Measurements from ENCODE around the gene CFAP157.

CFAP157 gene

DNA sequence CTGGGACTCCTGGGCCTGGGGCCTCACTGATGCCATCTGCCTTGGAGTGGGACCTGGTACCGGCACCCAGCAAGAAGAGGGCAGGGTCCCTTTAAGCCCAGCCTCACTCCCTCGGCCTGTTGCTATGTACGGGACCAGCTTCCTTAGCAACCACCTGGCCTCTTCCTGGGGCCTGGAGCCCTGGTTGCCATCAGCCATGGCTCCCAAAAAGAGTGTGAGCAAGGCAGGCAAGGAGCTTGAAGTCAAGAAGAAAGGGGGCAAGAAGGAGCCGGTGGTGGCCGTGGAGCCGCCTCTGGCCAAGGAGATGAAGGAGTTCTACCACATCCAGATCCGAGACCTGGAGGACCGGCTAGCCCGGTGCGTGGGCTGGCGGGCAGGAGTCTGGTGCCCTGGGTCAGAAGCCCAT, at the start of gene CFAP157:
Gene CFAP157 (plus strand): TSS at position 153 of the 406 bp plus-strand sequence. CDS start 44 bp downstream, at position 197.
- DNase-seq (ENCODE audit: low read depth) = no peak

DNA sequence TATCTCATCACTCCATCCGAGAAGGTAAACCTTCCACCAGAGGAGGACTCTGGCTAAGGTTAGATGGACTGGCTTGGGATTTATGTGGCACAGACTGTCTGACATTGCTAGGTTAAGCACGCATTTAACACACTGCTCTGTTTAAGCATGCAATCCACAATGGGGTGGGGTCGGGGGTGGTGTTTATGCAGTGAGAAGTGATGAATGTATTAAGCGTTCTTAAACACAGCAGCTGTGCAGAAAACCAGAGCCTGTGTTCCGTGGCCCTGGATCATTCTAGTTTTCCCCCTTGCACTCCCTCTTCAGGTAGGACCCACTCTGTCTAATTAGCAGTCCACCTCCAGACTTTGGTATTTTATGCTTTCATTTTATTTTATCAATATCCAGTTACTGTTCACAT, 48.4 kb upstream of the CFAP157 start:
- no peak for DNase-seq (ENCODE audit: low read depth)

DNA sequence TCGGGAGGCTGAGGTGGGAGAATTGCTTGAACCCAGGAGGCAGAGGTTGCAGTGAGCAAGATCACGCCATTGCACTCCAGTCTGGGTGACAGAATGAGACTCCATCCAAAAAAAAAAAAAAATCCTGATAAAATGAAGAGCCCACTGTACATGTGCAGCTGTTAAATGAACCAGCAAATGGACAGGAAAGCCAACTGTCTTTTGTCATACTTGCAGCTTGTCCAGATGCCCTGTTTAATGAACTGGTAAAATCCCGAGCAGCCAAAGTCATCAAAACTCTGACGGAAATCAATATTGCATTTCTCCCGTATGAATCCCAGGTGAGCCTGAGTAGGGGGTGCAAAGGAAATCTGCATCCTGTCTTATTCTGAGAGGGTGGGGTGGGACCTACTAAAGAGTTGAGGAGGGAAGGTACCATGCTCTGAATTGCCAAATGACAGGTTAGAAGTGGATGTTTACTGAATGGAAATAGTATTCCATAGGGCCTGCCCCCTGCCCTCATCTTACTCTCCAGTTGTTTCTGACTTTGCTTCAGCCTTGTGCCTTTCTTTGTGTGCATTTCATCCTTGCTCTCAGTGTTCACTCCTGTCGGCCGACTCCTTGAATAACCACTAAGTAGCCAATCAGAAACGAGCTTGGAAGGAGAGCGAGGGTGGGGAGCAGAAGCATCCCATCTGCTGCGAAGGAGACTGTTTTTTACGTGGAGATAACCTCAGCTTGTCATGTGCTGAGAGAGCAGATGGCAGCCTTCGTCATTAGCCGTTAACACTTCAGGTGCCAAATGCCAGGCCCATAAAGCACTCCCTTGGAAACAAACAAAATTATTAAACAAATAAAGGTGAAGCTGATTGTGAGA, 45.7 kb upstream of the CFAP157 start:
- no peak for DNase-seq (ENCODE audit: low read depth)

DNA sequence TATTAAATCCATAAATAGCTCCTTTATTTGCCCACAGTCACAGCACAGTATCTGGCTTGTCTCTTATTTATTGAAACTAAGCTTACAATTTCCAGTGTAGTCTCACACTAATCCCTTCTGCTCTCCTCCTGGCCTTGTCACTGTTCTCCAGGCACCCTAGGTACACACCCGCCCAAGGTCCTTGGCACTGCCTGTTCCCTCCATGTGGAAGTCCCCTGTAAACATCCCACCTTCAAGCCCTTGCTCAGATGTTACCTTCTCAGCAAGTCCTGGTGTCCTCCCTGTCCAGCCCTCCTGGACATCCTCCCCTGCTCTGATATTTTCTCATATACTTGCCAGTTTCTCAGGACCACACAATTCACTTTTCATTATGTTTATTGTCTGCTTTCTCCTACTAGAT, 44.2 kb upstream of the CFAP157 start:
- no peak for DNase-seq (ENCODE audit: low read depth)

DNA sequence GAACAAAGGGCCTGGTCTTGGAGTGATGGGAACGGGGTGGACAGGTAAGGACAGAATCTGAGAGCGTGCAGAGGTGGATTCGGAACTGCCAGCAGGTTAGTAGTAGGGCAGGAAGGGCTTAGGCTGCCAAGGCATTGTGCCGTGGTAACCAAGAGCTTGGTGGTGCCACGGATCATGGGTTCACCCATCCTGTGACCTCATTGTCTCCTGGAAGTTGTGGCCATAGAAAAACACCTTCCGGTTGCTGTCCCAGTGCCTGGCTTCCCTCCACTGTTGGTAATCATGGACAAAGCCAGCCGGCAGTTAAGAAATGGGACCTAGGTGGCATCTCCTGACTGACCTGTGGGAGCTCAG, 42.5 kb upstream of the CFAP157 start:
- no peak for DNase-seq (ENCODE audit: low read depth)

DNA sequence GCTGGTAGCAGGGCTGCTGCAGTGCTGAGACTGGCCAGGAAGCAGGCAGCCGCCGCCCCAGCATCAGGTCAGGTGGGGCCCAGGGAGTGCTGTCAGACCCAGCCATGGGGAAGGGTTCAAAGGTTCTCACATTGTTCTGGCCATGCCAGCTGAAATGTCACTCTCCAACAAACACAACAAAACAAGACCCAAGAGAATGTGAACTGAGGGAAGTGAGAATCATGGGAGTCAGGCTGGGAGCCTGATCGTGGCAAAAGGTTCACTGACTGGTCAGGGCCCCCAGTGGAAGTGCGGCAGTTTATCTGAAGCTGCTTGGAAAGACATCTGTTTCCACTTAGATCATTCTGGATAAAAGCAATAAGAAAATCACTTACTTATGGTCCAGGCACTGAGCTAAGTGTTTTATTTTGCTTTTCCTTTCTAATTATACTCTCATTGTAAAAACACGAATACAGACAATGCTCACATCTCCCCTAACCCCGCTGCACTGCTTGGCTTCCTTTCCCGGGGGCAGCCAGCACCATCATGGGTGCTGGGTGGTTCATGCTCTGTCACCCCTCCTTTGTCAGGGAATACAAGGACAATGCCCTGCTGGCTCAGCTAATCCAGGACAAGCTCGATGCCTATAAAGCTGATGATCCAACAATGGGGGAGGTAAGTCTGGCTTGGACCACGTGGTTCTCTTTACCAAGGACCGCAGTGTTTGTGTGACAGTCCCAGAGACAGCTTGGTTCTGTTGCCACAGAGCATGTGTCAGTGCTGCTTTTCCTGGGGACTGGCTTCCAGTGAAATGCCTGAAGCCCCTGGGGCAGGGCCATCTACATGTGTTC, 41.9 kb upstream of the CFAP157 start:
- no peak for DNase-seq (ENCODE audit: low read depth)

DNA sequence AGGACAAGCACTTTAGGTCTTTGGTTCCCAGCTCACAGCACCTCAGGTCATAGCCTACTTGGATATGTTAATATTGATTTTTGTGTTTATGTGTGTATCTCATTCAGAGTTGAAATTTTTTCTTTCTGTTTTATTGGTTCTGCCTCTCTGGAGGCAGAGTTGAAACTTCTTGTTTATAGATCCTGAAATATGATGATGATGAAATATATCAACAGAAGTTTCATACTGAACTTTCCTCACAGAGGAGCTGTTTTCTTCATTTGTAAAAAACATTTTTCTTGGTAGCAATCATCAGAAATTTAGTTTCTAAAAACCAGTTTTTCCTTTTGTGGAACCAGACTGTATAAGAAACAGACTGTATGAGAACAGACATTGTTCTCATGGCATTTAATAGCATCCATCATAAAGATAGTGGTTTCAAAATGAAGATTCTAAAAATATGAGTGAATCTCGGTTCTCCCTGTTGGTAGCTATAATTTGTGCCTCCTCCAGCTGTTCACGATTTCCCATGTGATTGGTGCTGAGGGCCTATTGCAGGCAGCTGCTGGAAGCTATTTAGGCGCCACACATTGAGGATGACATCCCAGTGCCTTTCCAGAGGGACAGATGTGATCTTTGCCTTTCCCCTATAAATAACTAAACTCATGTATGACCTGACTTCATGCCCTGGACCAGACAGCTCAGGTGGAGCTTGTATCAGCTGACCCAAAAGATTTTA, 39.5 kb upstream of the CFAP157 start:
- DNase-seq (ENCODE audit: low read depth) = no peak

DNA sequence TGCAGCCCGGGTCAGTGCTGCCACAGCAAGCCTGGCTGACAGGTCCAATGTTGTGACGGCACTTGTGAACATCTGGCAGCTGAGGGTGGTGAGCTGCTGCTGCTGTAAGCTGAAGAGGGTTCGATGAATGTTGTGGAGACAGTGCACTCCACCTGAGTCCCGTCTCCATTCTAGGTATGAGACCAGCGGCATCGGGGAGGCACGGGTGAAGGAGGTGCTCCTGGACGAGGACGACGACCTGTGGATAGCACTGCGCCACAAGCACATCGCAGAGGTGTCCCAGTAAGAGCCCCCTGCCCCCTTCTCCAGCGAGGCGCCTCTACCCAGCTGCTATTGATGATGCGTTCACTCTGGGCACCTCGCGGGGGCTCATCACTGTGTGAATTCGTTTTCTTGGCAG, 38.9 kb upstream of the CFAP157 start:
- no peak for DNase-seq (ENCODE audit: low read depth)

DNA sequence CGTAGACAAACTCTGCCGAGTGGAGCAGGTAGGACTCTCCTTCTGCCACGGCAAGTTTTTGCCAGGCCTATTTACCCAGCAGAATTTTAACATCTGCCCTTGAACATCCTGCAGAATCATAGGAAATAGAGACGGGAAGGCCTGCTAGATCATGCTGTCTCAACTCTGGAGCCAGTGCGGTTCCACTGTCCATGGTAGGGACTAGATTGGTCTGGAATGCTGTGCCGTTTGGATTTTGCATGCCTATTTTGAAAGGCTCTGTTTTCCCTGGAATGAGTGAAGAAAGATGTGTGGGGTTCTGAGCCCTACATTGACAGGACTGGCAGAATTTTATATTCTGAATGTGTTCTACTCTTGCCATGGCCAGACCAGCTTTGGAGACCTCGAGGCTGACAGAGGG, 33.6 kb upstream of the CFAP157 start:
- no peak for DNase-seq (ENCODE audit: low read depth)

DNA sequence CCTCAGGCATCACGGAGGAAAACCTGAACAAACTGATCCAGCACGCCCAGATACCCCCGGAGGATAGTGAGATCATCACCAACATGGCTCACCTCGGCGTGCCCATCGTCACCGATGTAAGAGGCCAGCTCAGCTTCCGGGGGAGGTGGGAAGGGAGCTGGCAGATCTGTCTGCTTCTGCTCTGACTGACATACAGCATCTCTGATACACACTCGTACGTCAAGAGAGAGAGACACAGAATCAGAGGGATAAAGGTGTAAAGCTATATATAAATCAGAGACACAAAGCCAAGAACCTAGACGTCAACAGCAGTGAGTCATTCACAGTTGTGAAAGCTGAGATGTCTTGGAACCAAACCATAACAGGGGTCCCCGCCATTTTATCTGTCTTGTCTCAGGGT, 30.1 kb upstream of the CFAP157 start:
- DNase-seq (ENCODE audit: low read depth) = no peak

DNA sequence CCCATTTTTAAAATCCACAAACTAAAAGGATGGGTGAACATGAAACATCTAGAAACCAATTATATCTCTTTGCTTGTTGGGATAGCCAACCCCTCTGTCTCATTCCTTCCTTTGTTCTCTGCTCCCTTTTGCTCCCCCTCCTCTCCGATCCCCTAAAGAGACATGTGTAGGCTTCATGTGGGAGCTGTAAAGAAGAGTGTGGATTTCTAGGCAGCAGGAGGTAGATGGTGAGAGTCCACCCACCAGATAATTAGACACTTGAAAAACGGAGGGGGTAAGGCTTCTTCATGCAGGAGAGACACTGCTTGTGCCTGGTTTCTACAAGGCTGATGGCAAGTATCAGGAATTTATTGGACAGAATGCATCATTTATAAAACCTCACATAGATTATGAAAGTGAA, 27.3 kb upstream of the CFAP157 start:
- no peak for DNase-seq (ENCODE audit: low read depth)

DNA sequence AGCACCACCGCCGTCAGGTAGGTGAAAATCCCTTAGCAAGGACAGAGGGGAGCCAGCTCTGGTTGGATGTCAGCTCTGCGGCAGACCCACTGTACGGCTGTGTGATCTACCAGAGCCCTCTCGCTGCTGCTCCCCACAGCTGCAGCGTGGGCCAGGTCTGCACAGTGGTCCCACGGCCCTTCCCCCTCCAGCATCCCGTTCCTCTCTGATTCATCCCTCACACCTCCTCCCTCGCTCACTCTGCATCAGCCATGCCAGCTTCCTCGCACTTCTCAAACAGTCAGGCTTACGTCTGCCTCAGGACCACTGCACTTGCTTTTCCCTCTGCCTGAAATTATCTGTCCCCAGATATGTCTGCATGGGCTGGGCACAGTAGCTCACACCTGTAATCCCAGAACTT, 26.6 kb upstream of the CFAP157 start:
- DNase-seq (ENCODE audit: low read depth) = no peak

DNA sequence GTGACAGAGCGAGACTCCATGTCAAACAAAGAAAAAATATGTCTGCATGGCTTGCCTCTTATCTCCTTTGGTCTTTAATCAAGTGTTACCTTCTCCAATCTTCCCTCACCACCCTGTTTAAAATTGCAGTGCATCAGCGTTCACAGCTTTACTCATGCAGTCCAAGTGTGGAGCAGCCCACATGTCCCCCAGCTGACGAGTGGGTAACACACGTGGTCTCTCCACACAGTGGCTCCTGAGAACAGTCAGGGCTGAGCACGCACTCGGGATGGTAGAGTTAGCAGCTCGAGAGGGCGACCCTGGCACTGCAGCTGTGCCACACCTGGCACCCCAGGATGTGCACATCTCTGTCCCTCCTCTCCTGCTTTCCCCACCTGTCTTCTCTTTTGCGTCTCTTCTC, 25.9 kb upstream of the CFAP157 start:
- DNase-seq (ENCODE audit: low read depth) = no peak

DNA sequence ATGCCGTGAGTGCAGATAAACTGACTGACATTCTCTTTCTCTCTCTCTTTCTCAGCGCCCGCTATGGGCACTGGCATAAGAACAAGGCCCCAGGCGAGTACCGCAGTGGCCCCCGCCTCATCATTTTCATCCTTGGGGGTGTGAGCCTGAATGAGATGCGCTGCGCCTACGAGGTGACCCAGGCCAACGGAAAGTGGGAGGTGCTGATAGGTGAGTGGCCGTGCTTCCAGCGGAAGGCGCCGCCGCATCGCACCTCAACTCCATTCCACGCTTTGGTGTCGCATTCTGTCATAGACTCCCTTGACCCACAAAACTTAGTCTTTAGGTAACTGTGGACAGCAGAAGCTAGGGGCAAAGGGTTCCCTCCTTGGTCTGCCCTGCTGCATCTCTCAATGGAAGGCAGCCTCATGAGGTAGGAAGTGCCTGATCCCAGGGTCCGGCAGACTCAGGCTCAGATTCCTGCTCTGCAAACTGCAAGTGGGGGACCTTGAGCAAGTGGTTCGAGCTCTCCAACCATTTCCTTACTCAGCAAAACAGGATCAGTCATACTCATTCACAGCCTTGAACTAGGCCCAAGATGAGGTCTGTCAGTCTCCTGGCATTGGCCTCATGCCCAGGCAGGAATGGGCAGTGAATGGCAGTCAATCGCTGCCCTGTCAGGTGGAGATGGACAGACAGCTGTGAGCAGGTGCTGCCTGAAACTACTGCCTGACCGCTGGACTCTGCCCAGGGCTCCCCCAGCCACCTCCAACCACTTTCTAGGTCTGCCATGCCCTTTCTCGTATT, 24.2 kb upstream of the CFAP157 start:
- DNase-seq (ENCODE audit: low read depth) = no peak

DNA sequence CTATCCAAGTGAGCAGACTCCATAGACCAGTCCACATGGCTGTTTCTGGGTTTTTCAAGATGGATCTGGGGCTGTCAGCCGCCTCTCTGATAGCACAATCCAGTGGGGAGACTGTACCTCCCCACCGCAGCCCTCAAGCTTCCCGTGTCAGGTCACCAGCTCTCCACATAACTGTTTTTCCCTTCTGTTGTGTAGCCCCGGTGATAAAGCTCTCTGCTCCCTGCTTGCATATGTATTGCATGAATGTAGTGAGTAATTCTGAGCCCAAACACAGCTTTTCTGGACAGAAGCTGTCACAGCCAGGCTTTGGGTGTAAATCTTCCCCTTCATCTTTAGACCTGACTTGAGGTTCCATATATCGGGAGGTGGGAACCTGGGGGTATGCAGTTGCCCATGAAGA, 23.1 kb upstream of the CFAP157 start:
- DNase-seq (ENCODE audit: low read depth) = no peak

DNA sequence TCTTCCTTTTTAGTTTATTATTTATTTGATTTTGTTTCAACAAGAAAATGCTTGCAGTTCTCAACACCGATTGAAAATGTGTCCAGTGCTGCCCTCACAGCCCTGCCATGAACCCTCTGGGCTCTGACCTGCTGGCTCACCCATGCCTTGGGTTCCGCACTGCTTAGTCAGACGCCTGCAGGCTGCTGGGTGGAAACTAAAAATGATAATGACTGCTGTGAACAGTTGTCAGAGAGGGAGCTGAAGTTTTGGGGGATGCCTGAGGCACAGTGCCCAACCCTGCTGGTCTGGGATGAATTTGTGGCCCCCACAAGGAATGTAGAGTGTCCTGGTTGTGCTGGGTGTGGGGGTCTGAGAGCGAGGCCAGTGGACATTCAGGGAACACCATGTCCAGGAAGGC, 22.2 kb upstream of the CFAP157 start:
- DNase-seq (ENCODE audit: low read depth) = no peak

DNA sequence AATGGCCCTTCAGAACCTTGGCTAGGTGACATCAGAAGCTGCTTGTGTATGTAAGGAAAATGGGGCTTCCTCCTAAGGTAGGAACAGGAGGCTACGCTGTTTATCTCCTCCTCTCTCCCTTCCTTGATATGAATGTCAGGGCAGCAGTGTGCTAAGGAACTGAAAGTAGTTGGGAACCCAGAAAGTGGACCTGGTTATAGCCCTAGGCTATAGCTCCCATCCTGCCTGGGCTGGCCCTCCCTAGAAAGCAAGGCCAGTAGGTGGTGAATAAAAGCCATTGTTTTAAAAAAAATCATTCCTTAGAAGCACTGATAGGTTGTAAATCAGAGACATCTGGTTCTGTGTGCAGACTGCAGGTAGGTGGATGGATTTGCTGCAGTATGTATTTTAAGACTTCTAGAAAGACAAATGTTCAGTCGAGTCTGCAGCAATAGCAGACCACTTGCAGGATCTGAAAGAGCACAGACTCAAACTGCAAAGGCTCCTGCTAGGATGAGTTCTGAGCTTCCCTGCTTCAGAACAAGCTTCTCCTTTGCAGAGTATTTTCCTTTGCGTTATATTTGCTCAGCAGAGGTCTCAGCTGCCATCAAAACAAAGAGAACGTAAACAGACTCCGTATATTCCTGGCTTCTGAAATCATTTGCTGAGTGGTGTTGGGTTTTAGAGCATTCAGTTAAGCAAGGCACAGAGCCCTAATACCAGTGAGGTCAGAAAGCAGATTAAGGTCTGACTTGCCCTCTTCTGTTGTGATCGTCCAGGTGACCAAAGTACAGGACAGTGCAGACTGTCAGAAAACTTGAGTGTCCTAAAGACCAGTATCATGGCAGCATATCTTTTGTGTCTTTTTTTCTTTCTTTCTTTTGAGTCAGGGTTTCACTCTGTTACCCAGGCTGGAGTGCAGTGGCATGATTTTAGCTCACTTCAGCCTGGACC, 20.1 kb upstream of the CFAP157 start:
- DNase-seq (ENCODE audit: low read depth) = no peak

DNA sequence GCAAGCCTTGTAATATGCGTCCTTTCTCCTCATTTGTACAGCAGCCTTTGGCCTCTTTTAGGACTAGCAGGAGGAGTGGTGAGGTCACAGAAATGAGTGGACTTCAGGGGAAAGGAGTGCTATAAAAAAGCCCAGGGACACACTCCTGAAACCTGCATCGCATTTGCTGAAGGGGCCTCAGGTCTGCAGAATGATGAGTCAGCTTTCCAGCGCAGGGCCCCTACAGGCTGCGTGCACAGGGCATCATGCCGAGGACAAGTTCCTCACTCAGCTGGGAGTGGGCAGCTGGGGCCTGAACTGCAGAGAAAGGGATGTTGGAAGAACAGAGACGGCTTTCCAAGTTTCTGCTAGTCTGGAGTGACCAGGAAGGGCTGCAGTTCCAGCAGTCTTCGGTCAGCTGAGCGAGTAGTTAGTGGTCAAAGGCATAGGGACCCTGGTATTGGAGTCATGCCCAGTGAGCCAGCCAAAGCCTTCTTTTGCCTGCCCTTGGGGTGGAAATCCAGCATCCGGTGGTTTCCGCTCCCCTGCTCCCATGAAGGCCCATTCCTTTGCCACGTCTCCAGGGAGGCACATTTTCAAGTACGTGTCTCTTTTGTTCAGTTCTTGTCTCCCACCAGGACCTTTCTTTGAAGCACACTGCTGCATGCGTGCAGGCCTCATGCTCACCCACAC, 17.3 kb upstream of the CFAP157 start:
- DNase-seq (ENCODE audit: low read depth) = no peak

DNA sequence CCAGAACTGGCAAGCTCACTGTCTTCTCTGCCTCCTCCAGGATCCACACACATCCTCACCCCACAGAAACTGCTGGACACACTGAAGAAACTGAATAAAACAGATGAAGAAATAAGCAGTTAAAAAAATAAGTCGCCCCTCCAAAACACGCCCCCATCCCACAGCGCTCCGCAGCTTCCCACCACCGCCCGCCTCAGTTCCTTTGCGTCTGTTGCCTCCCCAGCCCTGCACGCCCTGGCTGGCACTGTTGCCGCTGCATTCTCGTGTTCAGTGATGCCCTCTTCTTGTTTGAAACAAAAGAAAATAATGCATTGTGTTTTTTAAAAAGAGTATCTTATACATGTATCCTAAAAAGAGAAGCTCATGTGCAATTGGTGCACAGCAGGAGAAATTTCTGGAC, 16.1 kb upstream of the CFAP157 start:
- no peak for DNase-seq (ENCODE audit: low read depth)

DNA sequence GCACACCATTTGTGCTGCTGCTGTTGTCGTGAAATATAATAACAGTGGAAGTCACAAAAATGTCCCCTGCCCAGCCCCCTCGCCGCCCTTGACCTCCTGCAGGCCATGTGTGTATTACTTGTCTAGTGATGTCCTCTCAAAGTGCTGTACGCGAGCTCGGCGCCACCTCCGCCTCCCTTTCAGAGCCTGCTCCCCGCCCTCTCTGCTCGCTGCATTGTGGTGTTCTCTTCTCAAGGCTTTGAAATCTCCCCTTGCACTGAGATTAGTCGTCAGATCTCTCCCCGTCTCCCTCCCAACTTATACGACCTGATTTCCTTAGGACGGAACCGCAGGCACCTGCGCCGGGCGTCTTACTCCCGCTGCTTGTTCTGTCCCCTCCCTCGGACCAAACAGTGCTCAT, 14.7 kb upstream of the CFAP157 start:
- no peak for DNase-seq (ENCODE audit: low read depth)
